BLaER1 (cell line): Measurements from ENCODE around the gene MESP2.
A peak's percentile ranks its signal among the peaks of the same experiment; 100 is the strongest.

Source experiments
- H3K27ac ChIP-seq: shearing (Covaris generic); formaldehyde crosslinking; 2 replicates; pipeline ENCODE4 v1.8.1; 2022
- H3K27me3 ChIP-seq: shearing (Covaris generic); formaldehyde crosslinking; 2 replicates; pipeline ENCODE4 v1.8.1; 2022
- H3K36me3 ChIP-seq: shearing (Covaris generic); formaldehyde crosslinking; 2 replicates; pipeline ENCODE4 v1.8.1; 2022
- H3K4me1 ChIP-seq: shearing (Covaris generic); formaldehyde crosslinking; 2 replicates; pipeline ENCODE4 v1.8.1; 2022
- H3K4me2 ChIP-seq: shearing (Covaris generic); formaldehyde crosslinking; 2 replicates; pipeline ENCODE4 v1.8.1; 2022
- H3K4me3 ChIP-seq: shearing (Covaris generic); formaldehyde crosslinking; 2 replicates; pipeline ENCODE4 v1.8.1; 2022
- H3K9ac ChIP-seq: shearing (Covaris generic); formaldehyde crosslinking; 2 replicates; pipeline ENCODE4 v1.8.1; 2022
- H3K9me3 ChIP-seq: shearing (Covaris generic); formaldehyde crosslinking; 2 replicates; pipeline ENCODE4 v1.8.1; 2022
- H4K20me1 ChIP-seq: shearing (Covaris generic); formaldehyde crosslinking; 2 replicates; pipeline ENCODE4 v1.8.1; 2022
- Cebpa-rat ChIP-seq: shearing (Covaris generic); IDR thresholded peaks from 2 replicates; pipeline ENCODE4 v1.8.1; 2022

MESP2 gene

GRCh38 chr15:89754361-89755154, 21.6 kb upstream of the MESP2 start:
- Histone ChIP-seq H3K4me3 (no peak overlapping the region), H3K27me3 (peaks cover 9% of the 10 kb centered on the region), H3K4me1 (peaks cover 22% of the 10 kb centered on the region), H3K4me2 (no peak overlapping the region), H3K27ac (no peak overlapping the region), H3K36me3 (no peaks in the 10 kb centered on the region), H4K20me1 (no peaks in the 10 kb centered on the region), H3K9ac (no peak overlapping the region), H3K9me3 (no peaks in the 10 kb centered on the region)
- TF ChIP-seq Cebpa-rat, result no peak

GRCh38 chr15:89755701-89756100, 20.4 kb upstream of the MESP2 start:
- Histone ChIP-seq H3K4me3 (no peak overlapping the region), H3K4me2 (peak overlapping the region; percentile 34; the same call in 1 of the 2 replicates), H4K20me1 (no peaks in the 10 kb centered on the region), H3K27me3 (no peaks in the 10 kb centered on the region), H3K9ac (no peak overlapping the region), H3K36me3 (no peaks in the 10 kb centered on the region), H3K9me3 (no peaks in the 10 kb centered on the region), H3K4me1 (peaks cover 15% of the 10 kb centered on the region), H3K27ac (no peak overlapping the region)
- no peak for TF ChIP-seq Cebpa-rat

GRCh38 chr15:89756897-89757296, 19.2 kb upstream of the MESP2 start:
- no peak overlapping the region for H3K9ac ChIP-seq
- H3K27me3 ChIP-seq, result no peaks in the 10 kb centered on the region
- H3K4me2 ChIP-seq, result no peak overlapping the region
- H4K20me1 ChIP-seq, result no peaks in the 10 kb centered on the region
- TF ChIP-seq Cebpa-rat, result no peak
- no peak overlapping the region for H3K27ac ChIP-seq
- no peaks in the 10 kb centered on the region for H3K9me3 ChIP-seq
- H3K4me1 ChIP-seq, result peaks cover 16% of the 10 kb centered on the region
- H3K4me3 ChIP-seq, result no peak overlapping the region
- no peaks in the 10 kb centered on the region for H3K36me3 ChIP-seq

GRCh38 chr15:89758283-89758682, 17.8 kb upstream of the MESP2 start:
- TF ChIP-seq Cebpa-rat, result no peak
- H3K27me3 ChIP-seq, result no peaks in the 10 kb centered on the region
- H3K27ac ChIP-seq, result no peak overlapping the region
- H4K20me1 ChIP-seq, result no peaks in the 10 kb centered on the region
- peaks cover 16% of the 10 kb centered on the region for H3K4me1 ChIP-seq
- H3K9me3 ChIP-seq, result no peaks in the 10 kb centered on the region
- H3K36me3 ChIP-seq, result no peaks in the 10 kb centered on the region
- no peak overlapping the region for H3K9ac ChIP-seq
- no peak overlapping the region for H3K4me2 ChIP-seq
- H3K4me3 ChIP-seq, result no peak overlapping the region

GRCh38 chr15:89758981-89759380, 17.2 kb upstream of the MESP2 start:
- Histone ChIP-seq H4K20me1 (no peaks in the 10 kb centered on the region), H3K4me3 (no peak overlapping the region), H3K4me1 (peaks cover 16% of the 10 kb centered on the region), H3K27ac (no peak overlapping the region), H3K9ac (no peak overlapping the region), H3K4me2 (no peak overlapping the region), H3K36me3 (no peaks in the 10 kb centered on the region), H3K9me3 (no peaks in the 10 kb centered on the region), H3K27me3 (no peaks in the 10 kb centered on the region)
- no peak for TF ChIP-seq Cebpa-rat

GRCh38 chr15:89759835-89760234, 16.3 kb upstream of the MESP2 start:
- Histone ChIP-seq H3K27me3 (no peaks in the 10 kb centered on the region), H3K36me3 (no peaks in the 10 kb centered on the region), H3K4me1 (peaks cover 16% of the 10 kb centered on the region), H3K4me3 (no peak overlapping the region), H3K9ac (no peak overlapping the region), H4K20me1 (no peaks in the 10 kb centered on the region), H3K4me2 (no peak overlapping the region), H3K9me3 (no peaks in the 10 kb centered on the region), H3K27ac (no peak overlapping the region)
- no peak for TF ChIP-seq Cebpa-rat

GRCh38 chr15:89760303-89761008, 15.7 kb upstream of the MESP2 start:
- Histone ChIP-seq H3K4me2 (no peak overlapping the region), H3K27ac (no peak overlapping the region), H3K9me3 (no peaks in the 10 kb centered on the region), H4K20me1 (no peaks in the 10 kb centered on the region), H3K4me1 (peaks cover 16% of the 10 kb centered on the region), H3K36me3 (no peaks in the 10 kb centered on the region), H3K4me3 (no peak overlapping the region), H3K9ac (no peak overlapping the region), H3K27me3 (no peaks in the 10 kb centered on the region)
- TF ChIP-seq Cebpa-rat, result no peak

GRCh38 chr15:89761009-89761831, 14.9 kb upstream of the MESP2 start:
- Histone ChIP-seq H3K9ac (no peak overlapping the region), H3K36me3 (no peaks in the 10 kb centered on the region), H3K27ac (no peak overlapping the region), H3K4me3 (no peak overlapping the region), H3K27me3 (no peaks in the 10 kb centered on the region), H3K9me3 (no peaks in the 10 kb centered on the region), H4K20me1 (no peaks in the 10 kb centered on the region), H3K4me2 (peak overlapping the region; percentile 15), H3K4me1 (peaks cover 11% of the 10 kb centered on the region)
- TF ChIP-seq Cebpa-rat, result no peak

- no peak overlapping the region for H3K4me2 ChIP-seq
- TF ChIP-seq Cebpa-rat, result no peak
- H3K9me3 ChIP-seq, result no peaks in the 10 kb centered on the region
- H4K20me1 ChIP-seq, result no peaks in the 10 kb centered on the region
- no peaks in the 10 kb centered on the region for H3K27me3 ChIP-seq
- no peak overlapping the region for H3K27ac ChIP-seq
- no peaks in the 10 kb centered on the region for H3K36me3 ChIP-seq
- no peak overlapping the region for H3K4me3 ChIP-seq
- H3K9ac ChIP-seq, result no peak overlapping the region
- peaks cover 9% of the 10 kb centered on the region for H3K4me1 ChIP-seq
Measured at GRCh38 chr15:89761929-89762328, 14.2 kb upstream of the MESP2 start.

- no peaks in the 10 kb centered on the region for H3K36me3 ChIP-seq
- no peak overlapping the region for H3K4me3 ChIP-seq
- no peak overlapping the region for H3K9ac ChIP-seq
- H4K20me1 ChIP-seq, result no peaks in the 10 kb centered on the region
- no peak overlapping the region for H3K27ac ChIP-seq
- no peak for TF ChIP-seq Cebpa-rat
- no peak overlapping the region for H3K4me2 ChIP-seq
- no peaks in the 10 kb centered on the region for H3K9me3 ChIP-seq
- H3K4me1 ChIP-seq, result peaks cover 7% of the 10 kb centered on the region
- H3K27me3 ChIP-seq, result no peaks in the 10 kb centered on the region
Measured at GRCh38 chr15:89765694-89766093, 10.4 kb upstream of the MESP2 start.
